Measurements from ENCODE around the gene TAMM41. TPM values are rescaled to one million over a fixed set of nuclear protein-coding genes. Genes with fewer than 3 reads are reported as not detected.

TAMM41 gene
- total and polyA plus RNA-seq, 2 donors (not counting 1 experiment from before 2014, with no cell fraction given): 36.1 to 52.3 TPM

GRCh38 chr3:11784971-11785377 is 61.7 kb downstream of the TAMM41 start:
- Histone ChIP-seq H3K4me1 (ENCODE audit: control insufficient read depth in 2 of 2, insufficient read depth in 2 of 2, low read length in 2 of 2) (peaks cover 0 to 6% of the 10 kb centered on the region in 2 donors), H3K27ac (ENCODE audit: low read length in 2 of 2) (no peak overlapping the region), H3K9ac (ENCODE audit: low read length) (no peak overlapping the region), H3K9me3 (ENCODE audit: control extremely low read depth in 1 of 3, control insufficient read depth in 2 of 3, insufficient read depth in 1 of 3, low read length in 2 of 3) (no peaks in the 10 kb centered on the region), H3K4me3 (ENCODE audit: control extremely low read depth in 1 of 5, extremely low read depth in 1 of 5, insufficient read depth in 1 of 5, low read depth in 2 of 5, low read length in 4 of 5) (no peak overlapping the region), H2AFZ (ENCODE audit: insufficient read depth, low read depth, low read length, poor library complexity, severe bottlenecking) (no peak overlapping the region), H3K4me2 (replicated peaks; ENCODE audit: low read depth, low read length, poor library complexity, severe bottlenecking) (no peak overlapping the region), H3K27me3 (replicated peaks in 1 of 4; ENCODE audit: control extremely low read depth in 1 of 4, control insufficient read depth in 3 of 4, insufficient read depth in 4 of 4, low read length in 3 of 4) (no peaks in the 10 kb centered on the region), H3K36me3 (replicated peaks in 1 of 2; ENCODE audit: control extremely low read depth in 1 of 2, control insufficient read depth in 1 of 2, extremely low read depth in 1 of 2, insufficient read depth in 2 of 2, low read length in 1 of 2) (peaks cover 0 to 24% of the 10 kb centered on the region in 2 experiments), H3K79me2 (ENCODE audit: control insufficient read depth, insufficient read depth, low read length) (no peaks in the 10 kb centered on the region), H4K20me1 (ENCODE audit: control insufficient read depth, insufficient read depth, low read length, poor library complexity, severe bottlenecking) (no peaks in the 10 kb centered on the region)
- H3K27me3 Mint-ChIP-seq: no peaks in the 10 kb centered on the region
- 35% methylated on average over 2 of the region's 3 CpGs for WGBS (ENCODE audit: insufficient coverage)
- H3K4me1 Mint-ChIP-seq: peaks cover 11% of the 10 kb centered on the region
- H3K4me3 Mint-ChIP-seq: peak overlapping the region; percentile 35
- no peaks in the 10 kb centered on the region for H3K9me3 Mint-ChIP-seq (ENCODE audit: insufficient read depth)
- ChIA-PET POLR2A (no interaction called here), CTCF (no interaction called here)
- TF ChIP-seq CTCF (IDR thresholded peaks at IDR 0.05) (no peak), EZH2 (IDR thresholded peaks at IDR 0.05; ENCODE audit: borderline replicate concordance, insufficient read depth, low read depth, low read length, poor library complexity, severe bottlenecking) (no peak)
- no peak overlapping the region for H3K27ac Mint-ChIP-seq
- DNase-seq (no peak), ATAC-seq (ENCODE audit: low read depth) (peak; percentile 47)
- intact Hi-C loops (cut with micrococcal nuclease): no loop called here

- no peaks in the 10 kb centered on the region for H3K36me3 ChIP-seq (replicated peaks in 1 of 2; ENCODE audit: control extremely low read depth in 1 of 2, control insufficient read depth in 1 of 2, extremely low read depth in 1 of 2, insufficient read depth in 2 of 2, low read length in 1 of 2)
- H3K9ac ChIP-seq (ENCODE audit: low read length): no peak overlapping the region
- no peak overlapping the region for H3K27ac ChIP-seq (ENCODE audit: low read length in 2 of 2)
- Mint-ChIP-seq H3K4me1 (peaks cover 8% of the 10 kb centered on the region), H3K27ac (no peak overlapping the region), H3K27me3 (no peaks in the 10 kb centered on the region), H3K4me3 (no peak overlapping the region), H3K9me3 (ENCODE audit: insufficient read depth) (no peaks in the 10 kb centered on the region)
- no peak for TF ChIP-seq CTCF (IDR thresholded peaks at IDR 0.05)
- no peak for TF ChIP-seq EZH2 (IDR thresholded peaks at IDR 0.05; ENCODE audit: borderline replicate concordance, insufficient read depth, low read depth, low read length, poor library complexity, severe bottlenecking)
- ATAC-seq (ENCODE audit: low read depth): no peak
- peaks cover 0 to 6% of the 10 kb centered on the region in 2 donors for H3K4me1 ChIP-seq (ENCODE audit: control insufficient read depth in 2 of 2, insufficient read depth in 2 of 2, low read length in 2 of 2)
- no peak overlapping the region for H3K4me3 ChIP-seq (ENCODE audit: control extremely low read depth in 1 of 5, extremely low read depth in 1 of 5, insufficient read depth in 1 of 5, low read depth in 2 of 5, low read length in 4 of 5)
- intact Hi-C loops (cut with micrococcal nuclease): no loop called here
- DNase-seq: no peak
- no peaks in the 10 kb centered on the region for H3K9me3 ChIP-seq (ENCODE audit: control extremely low read depth in 1 of 3, control insufficient read depth in 2 of 3, insufficient read depth in 1 of 3, low read length in 2 of 3)
- CTCF ChIA-PET: no interaction called here
- POLR2A ChIA-PET: no interaction called here
- no peaks in the 10 kb centered on the region for H4K20me1 ChIP-seq (ENCODE audit: control insufficient read depth, insufficient read depth, low read length, poor library complexity, severe bottlenecking)
- WGBS (ENCODE audit: insufficient coverage): 100% methylated on average over 1 of the region's 1 CpG
- no peak overlapping the region for H2AFZ ChIP-seq (ENCODE audit: insufficient read depth, low read depth, low read length, poor library complexity, severe bottlenecking)
- H3K79me2 ChIP-seq (ENCODE audit: control insufficient read depth, insufficient read depth, low read length): no peaks in the 10 kb centered on the region
- H3K27me3 ChIP-seq (replicated peaks in 1 of 4; ENCODE audit: control extremely low read depth in 1 of 4, control insufficient read depth in 3 of 4, insufficient read depth in 4 of 4, low read length in 3 of 4): no peaks in the 10 kb centered on the region
- H3K4me2 ChIP-seq (replicated peaks; ENCODE audit: low read depth, low read length, poor library complexity, severe bottlenecking): no peak overlapping the region
Measured at GRCh38 chr3:11780341-11780740, 66.3 kb downstream of the TAMM41 start.

Measured in B cell (primary cell).